Measurements from ENCODE around the gene XPO4.

- TF ChIP-seq, protein P1, sequence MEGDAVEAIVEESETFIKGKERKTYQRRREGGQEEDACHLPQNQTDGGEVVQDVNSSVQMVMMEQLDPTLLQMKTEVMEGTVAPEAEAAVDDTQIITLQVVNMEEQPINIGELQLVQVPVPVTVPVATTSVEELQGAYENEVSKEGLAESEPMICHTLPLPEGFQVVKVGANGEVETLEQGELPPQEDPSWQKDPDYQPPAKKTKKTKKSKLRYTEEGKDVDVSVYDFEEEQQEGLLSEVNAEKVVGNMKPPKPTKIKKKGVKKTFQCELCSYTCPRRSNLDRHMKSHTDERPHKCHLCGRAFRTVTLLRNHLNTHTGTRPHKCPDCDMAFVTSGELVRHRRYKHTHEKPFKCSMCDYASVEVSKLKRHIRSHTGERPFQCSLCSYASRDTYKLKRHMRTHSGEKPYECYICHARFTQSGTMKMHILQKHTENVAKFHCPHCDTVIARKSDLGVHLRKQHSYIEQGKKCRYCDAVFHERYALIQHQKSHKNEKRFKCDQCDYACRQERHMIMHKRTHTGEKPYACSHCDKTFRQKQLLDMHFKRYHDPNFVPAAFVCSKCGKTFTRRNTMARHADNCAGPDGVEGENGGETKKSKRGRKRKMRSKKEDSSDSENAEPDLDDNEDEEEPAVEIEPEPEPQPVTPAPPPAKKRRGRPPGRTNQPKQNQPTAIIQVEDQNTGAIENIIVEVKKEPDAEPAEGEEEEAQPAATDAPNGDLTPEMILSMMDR (IDR thresholded peaks at IDR 0.05), result no peak
- TF ChIP-seq GABPB1 (CRISPR knock-in tag; IDR thresholded peaks at IDR 0.05) (no peak), ZNF423 (CRISPR knock-in tag; IDR thresholded peaks at IDR 0.05) (no peak), NR3C1 (CRISPR knock-in tag; conservative IDR thresholded peaks at IDR 0.05; ENCODE audit: low read depth) (no peak), CREB1 (CRISPR knock-in tag; IDR thresholded peaks at IDR 0.05) (no peak), ATF6 (CRISPR knock-in tag; IDR thresholded peaks at IDR 0.05) (no peak), ETV6 (CRISPR knock-in tag; IDR thresholded peaks at IDR 0.05) (no peak), ESRRA (CRISPR knock-in tag; IDR thresholded peaks at IDR 0.05; ENCODE audit: borderline replicate concordance) (no peak), ZBTB21 (CRISPR knock-in tag; IDR thresholded peaks at IDR 0.05; ENCODE audit: borderline replicate concordance) (no peak), NR2C2 (CRISPR knock-in tag; IDR thresholded peaks at IDR 0.05) (no peak), TCF7 (CRISPR knock-in tag; IDR thresholded peaks at IDR 0.05; ENCODE audit: low read depth) (no peak), FOXJ3 (CRISPR knock-in tag; IDR thresholded peaks at IDR 0.05; ENCODE audit: borderline replicate concordance) (no peak)
Measured at GRCh38 chr13:20810808-20811207, 91.7 kb downstream of the XPO4 start.

All from WTC11 (cell line).